Ovary (tissue), 9 donors: Measurements from ENCODE around the gene AOPEP. TPM values are rescaled to one million over a fixed set of nuclear protein-coding genes. Genes with fewer than 3 reads are reported as not detected.

Source experiments
- DNase-seq, 5 donors: peaks; one replicate each; pipeline ENCODE4 v3.0.0-alpha.2; 2019 to 2020
- H3K27ac ChIP-seq, 2 donors: fragments of 200-600 bp; one replicate each; pipeline versions ENCODE4 v1.5.1 to v1.8.0; 2019 to 2022
- H3K27me3 ChIP-seq: fragments of 200-600 bp; one replicate; pipeline ENCODE4 v1.8.0; 2022
- H3K36me3 ChIP-seq: fragments of 200-600 bp; sonication (generic); one replicate; pipeline ENCODE4 v1.5.1; 2019
- H3K4me1 ChIP-seq: one replicate; pipeline ENCODE4 v1.8.1; 2013; ENCODE audit warnings: mild to moderate bottlenecking, moderate library complexity; ENCODE audit not compliant: insufficient read depth
- H3K4me3 ChIP-seq: fragments of 200-600 bp; sonication (generic); one replicate; pipeline ENCODE4 v1.5.1; 2017
- H3K9me3 ChIP-seq, 2 donors: fragments of 200-600 bp in 1 of 2; sonication (generic) in 1 of 2; one replicate each; pipeline versions ENCODE4 v1.5.1 to v1.8.1; 2013 to 2019; ENCODE audit warnings: mild to moderate bottlenecking in 1 of 2, moderate library complexity in 1 of 2
- CTCF ChIP-seq, 3 donors: fragments of 450-650 bp in 2 of 3; fragments of 200-600 bp in 1 of 3; IDR thresholded peaks; one replicate each; pipeline versions ENCODE4 v1.5.1 to v1.8.0; 2016 to 2022; ENCODE audit warnings: antibody characterized with exemption in 3 of 3, mild to moderate bottlenecking in 1 of 3
- EP300 ChIP-seq: sonication (generic); formaldehyde crosslinking; IDR thresholded peaks from one replicate; pipeline ENCODE4 v1.6.1; 2017; ENCODE audit warnings: antibody characterized with exemption
- POLR2A ChIP-seq: fragments of 450-650 bp; IDR thresholded peaks from one replicate; pipeline ENCODE4 v1.6.1; 2017; ENCODE audit warnings: antibody characterized with exemption, mild to moderate bottlenecking, moderate library complexity
- WGBS, 3 donors: extraction: QIAGEN DNeasy Blood & Tissue Kit in 1 of 3; methylation state at CpG; one replicate each; pipeline versions ENCODE4 v1.1.5 to v1.1.7; 2013 to 2017; 5-methylcytosine and 5-hydroxymethylcytosine counted together
- intact Hi-C, 4 donors: fragments of 100-400 bp; cut with DNase I; formaldehyde crosslinking; loops; one replicate each; pipeline versions ENCODE4 v1.11.0 to v1.15.1; 2022 to 2023
- polyA plus RNA-seq, 2 donors: library from polyadenylated mRNA; stranded (reverse); fragments of 200-250 nt in 1 of 2; fragments of 350-450 nt in 1 of 2; fragmentation: Illumina TruSeq in 1 of 2; extraction: RNeasy Lipid Tissue Mini Kit (QIAGEN cat#74804) in 1 of 2; gene quantifications; one replicate each; pipeline ENCODE4 v1.2.3, GENCODE V29; 2013 to 2014
- total RNA-seq, 7 donors: library from RNA; depleted of rRNA in 2 of 7; stranded (reverse); fragments of >200 nt in 2 of 7; fragmentation: NEBNext Ultra II Directional in 3 of 7; extraction: Animal tissue kit (Norgen Biotek cat#: 25700) in 3 of 7; gene quantifications; one replicate each; pipeline versions ENCODE4 v1.1.0 to v1.2.4, GENCODE V29; 2016 to 2023
- donor health status: DM: no; HTN: no; CAD: no; lungs with moderate emphysema.
- donor health status: DM: no; HTN: no; CAD: no.
- donor health status: Bipolar disorder and iron deficiency.
- donor health status: DM: yes; HTN: yes; CAD: no.
- donor health status: DM: no; HTN: no; CAD: no.
- donor health status: DM: yes; HTN: yes; CAD: no.

The AOPEP gene
- total and polyA plus RNA-seq, 9 donors: 40.0 to 141 (median 82.1) TPM

GRCh38 chr9:94696545-94696944 is 30.0 kb upstream of the AOPEP start:
- 57 to 63% (median 58%) methylated on average over 5 of the region's 5 CpGs for WGBS, 3 donors
- Histone ChIP-seq H3K36me3 (no peaks in the 10 kb centered on the region), H3K4me1 (no peaks in the 10 kb centered on the region), H3K27me3 (no peaks in the 10 kb centered on the region), H3K4me3 (no peak overlapping the region), H3K9me3 (no peaks in the 10 kb centered on the region), H3K27ac (no peak overlapping the region)
- DNase-seq: no peak
- intact Hi-C loops: no loop called here
- TF ChIP-seq CTCF (IDR thresholded peaks at IDR 0.05) (no peak), EP300 (no peak), POLR2A (no peak)

GRCh38 chr9:94697972-94698581 is 28.4 kb upstream of the AOPEP start:
- WGBS, 3 donors: 78 to 79% (median 78%) methylated on average over 5 of the region's 5 CpGs
- no peak for DNase-seq
- intact Hi-C loops: no loop called here
- no peak overlapping the region for H3K4me3 ChIP-seq
- H3K4me1 ChIP-seq: no peaks in the 10 kb centered on the region
- TF ChIP-seq EP300: no peak
- TF ChIP-seq CTCF (IDR thresholded peaks at IDR 0.05): no peak
- TF ChIP-seq POLR2A: no peak
- no peak overlapping the region for H3K27ac ChIP-seq
- H3K27me3 ChIP-seq: no peaks in the 10 kb centered on the region
- no peaks in the 10 kb centered on the region for H3K9me3 ChIP-seq
- no peaks in the 10 kb centered on the region for H3K36me3 ChIP-seq

GRCh38 chr9:94699715-94700373 is 26.7 kb upstream of the AOPEP start:
- Histone ChIP-seq H3K4me1 (peaks cover 1% of the 10 kb centered on the region), H3K27ac (no peak overlapping the region), H3K4me3 (no peak overlapping the region), H3K9me3 (no peaks in the 10 kb centered on the region), H3K27me3 (no peaks in the 10 kb centered on the region), H3K36me3 (no peaks in the 10 kb centered on the region)
- intact Hi-C loops: no loop called here
- 84 to 91% (median 86%) methylated on average over 4 of the region's 4 CpGs for WGBS, 3 donors
- TF ChIP-seq CTCF (IDR thresholded peaks at IDR 0.05) (no peak), POLR2A (no peak), EP300 (no peak)
- DNase-seq: no peak

GRCh38 chr9:94700445-94700844 is 26.1 kb upstream of the AOPEP start:
- Histone ChIP-seq H3K27ac (no peak overlapping the region), H3K4me1 (peaks cover 1% of the 10 kb centered on the region), H3K27me3 (no peaks in the 10 kb centered on the region), H3K36me3 (no peaks in the 10 kb centered on the region), H3K4me3 (no peak overlapping the region), H3K9me3 (no peaks in the 10 kb centered on the region)
- intact Hi-C loops: no loop called here
- no peak for DNase-seq
- 80 to 89% (median 84%) methylated on average over 3 of the region's 3 CpGs for WGBS, 3 donors
- TF ChIP-seq EP300 (no peak), POLR2A (no peak), CTCF (IDR thresholded peaks at IDR 0.05) (no peak)
